ENCODE data around the gene SSR1. TPM values are rescaled to one million over a fixed set of nuclear protein-coding genes. Genes with fewer than 3 reads are reported as not detected.

SSR1 gene
- total and polyA plus RNA-seq, 2 of the 13 experiments (the other 11 are each of a cell fraction or from before 2014, with no cell fraction given) = 203 to 243 TPM

DNA sequence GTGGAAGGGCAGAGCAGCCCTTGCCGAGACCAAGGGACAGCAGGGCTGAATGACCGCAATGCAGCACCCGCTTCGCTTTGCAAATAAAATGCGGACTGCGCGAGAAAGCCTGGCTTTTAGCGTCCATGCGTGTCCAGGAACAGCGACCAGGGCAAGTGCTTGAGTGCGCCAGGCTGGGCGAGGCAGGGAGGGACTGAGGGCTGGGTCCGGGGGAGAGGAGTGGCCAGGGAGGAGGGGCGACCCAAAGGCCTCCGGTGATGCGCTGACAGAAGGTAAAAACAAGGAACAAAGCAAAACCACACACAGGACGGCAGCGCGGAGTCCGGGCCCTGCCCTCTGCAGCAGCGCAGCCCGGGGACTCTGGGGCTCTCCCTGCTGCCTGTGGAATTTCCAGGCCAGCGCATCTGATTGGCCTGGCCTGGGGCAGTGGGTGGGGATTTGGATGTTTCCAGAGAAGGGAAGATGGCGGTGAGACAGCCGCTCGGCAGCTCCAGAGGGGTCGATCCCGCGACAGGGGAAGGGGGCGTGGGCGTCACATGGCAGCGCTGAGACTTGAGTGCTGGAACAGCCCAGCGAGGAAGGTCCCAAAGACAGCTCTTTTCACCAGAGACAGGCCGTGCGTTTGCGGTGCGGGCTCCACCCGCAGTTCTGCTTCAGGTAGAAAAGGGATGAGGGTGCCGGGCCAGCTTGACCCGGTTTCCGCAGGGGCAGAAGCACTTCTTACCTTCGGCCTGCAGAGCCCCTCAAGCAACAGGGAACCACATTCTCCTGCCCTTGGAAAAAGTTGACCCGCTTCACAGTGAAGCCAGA lies 51.8 kb downstream of the SSR1 start (continued):
- peak; percentile 83 for TF ChIP-seq ZSCAN31 (CRISPR knock-in tag; IDR thresholded peaks at IDR 0.05; ENCODE audit: low read depth)
- no peak for TF ChIP-seq ZNF737 (CRISPR knock-in tag; IDR thresholded peaks at IDR 0.05; ENCODE audit: borderline replicate concordance)
- TF ChIP-seq TOE1 (CRISPR knock-in tag; IDR thresholded peaks at IDR 0.05) = peak; percentile 85
- TF ChIP-seq MATR3 (CRISPR knock-in tag; IDR thresholded peaks at IDR 0.05) = no peak
- peak; percentile 92 for TF ChIP-seq SRSF1 (optimal IDR thresholded peaks at IDR 0.05; ENCODE audit: low read depth, low read length)
- TF ChIP-seq HMG20B (CRISPR knock-in tag; conservative IDR thresholded peaks at IDR 0.05) = 0 out of 2 replicates have a peak, but pooled peaks have one; percentile 59
- no peak for TF ChIP-seq PRMT3 (CRISPR knock-in tag; IDR thresholded peaks at IDR 0.05; ENCODE audit: borderline replicate concordance, low read depth)
- peak; percentile 36 for TF ChIP-seq MED8 (CRISPR knock-in tag; IDR thresholded peaks at IDR 0.05; ENCODE audit: insufficient replicate concordance)
- peak; percentile 55; the same call in 1 of the 2 replicates for TF ChIP-seq KLF12 (CRISPR knock-in tag; IDR thresholded peaks at IDR 0.05; ENCODE audit: borderline replicate concordance)
- TF ChIP-seq ZKSCAN1 (IDR thresholded peaks at IDR 0.05; ENCODE audit: low read length) = no peak
- TF ChIP-seq ZBTB8A (CRISPR knock-in tag; IDR thresholded peaks at IDR 0.05; ENCODE audit: borderline replicate concordance, low read depth) = no peak
- TF ChIP-seq TMF1 (CRISPR knock-in tag; IDR thresholded peaks at IDR 0.05; ENCODE audit: low read depth) = peak; percentile 95
- TF ChIP-seq, protein P1, sequence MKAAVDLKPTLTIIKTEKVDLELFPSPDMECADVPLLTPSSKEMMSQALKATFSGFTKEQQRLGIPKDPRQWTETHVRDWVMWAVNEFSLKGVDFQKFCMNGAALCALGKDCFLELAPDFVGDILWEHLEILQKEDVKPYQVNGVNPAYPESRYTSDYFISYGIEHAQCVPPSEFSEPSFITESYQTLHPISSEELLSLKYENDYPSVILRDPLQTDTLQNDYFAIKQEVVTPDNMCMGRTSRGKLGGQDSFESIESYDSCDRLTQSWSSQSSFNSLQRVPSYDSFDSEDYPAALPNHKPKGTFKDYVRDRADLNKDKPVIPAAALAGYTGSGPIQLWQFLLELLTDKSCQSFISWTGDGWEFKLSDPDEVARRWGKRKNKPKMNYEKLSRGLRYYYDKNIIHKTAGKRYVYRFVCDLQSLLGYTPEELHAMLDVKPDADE (CRISPR knock-in tag; IDR thresholded peaks at IDR 0.05) = no peak
- TF ChIP-seq, protein P2, sequence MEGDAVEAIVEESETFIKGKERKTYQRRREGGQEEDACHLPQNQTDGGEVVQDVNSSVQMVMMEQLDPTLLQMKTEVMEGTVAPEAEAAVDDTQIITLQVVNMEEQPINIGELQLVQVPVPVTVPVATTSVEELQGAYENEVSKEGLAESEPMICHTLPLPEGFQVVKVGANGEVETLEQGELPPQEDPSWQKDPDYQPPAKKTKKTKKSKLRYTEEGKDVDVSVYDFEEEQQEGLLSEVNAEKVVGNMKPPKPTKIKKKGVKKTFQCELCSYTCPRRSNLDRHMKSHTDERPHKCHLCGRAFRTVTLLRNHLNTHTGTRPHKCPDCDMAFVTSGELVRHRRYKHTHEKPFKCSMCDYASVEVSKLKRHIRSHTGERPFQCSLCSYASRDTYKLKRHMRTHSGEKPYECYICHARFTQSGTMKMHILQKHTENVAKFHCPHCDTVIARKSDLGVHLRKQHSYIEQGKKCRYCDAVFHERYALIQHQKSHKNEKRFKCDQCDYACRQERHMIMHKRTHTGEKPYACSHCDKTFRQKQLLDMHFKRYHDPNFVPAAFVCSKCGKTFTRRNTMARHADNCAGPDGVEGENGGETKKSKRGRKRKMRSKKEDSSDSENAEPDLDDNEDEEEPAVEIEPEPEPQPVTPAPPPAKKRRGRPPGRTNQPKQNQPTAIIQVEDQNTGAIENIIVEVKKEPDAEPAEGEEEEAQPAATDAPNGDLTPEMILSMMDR (CRISPR knock-in tag; IDR thresholded peaks at IDR 0.05) = peak; percentile 54
- TF ChIP-seq, protein P3, sequence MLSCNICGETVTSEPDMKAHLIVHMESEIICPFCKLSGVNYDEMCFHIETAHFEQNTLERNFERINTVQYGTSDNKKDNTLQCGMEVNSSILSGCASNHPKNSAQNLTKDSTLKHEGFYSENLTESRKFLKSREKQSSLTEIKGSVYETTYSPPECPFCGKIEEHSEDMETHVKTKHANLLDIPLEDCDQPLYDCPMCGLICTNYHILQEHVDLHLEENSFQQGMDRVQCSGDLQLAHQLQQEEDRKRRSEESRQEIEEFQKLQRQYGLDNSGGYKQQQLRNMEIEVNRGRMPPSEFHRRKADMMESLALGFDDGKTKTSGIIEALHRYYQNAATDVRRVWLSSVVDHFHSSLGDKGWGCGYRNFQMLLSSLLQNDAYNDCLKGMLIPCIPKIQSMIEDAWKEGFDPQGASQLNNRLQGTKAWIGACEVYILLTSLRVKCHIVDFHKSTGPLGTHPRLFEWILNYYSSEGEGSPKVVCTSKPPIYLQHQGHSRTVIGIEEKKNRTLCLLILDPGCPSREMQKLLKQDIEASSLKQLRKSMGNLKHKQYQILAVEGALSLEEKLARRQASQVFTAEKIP (CRISPR knock-in tag; IDR thresholded peaks at IDR 0.05; ENCODE audit: borderline replicate concordance) = no peak
- peak; percentile 77 for TF ChIP-seq KDM2A (CRISPR knock-in tag; IDR thresholded peaks at IDR 0.05; ENCODE audit: borderline replicate concordance, low read depth)
- no peak for TF ChIP-seq ZFP36 (IDR thresholded peaks at IDR 0.05; ENCODE audit: borderline replicate concordance, low read depth, low read length, partially characterized antibody)
- no peak for TF ChIP-seq ZNF878 (CRISPR knock-in tag; IDR thresholded peaks at IDR 0.05)
- TF ChIP-seq SP4 (CRISPR knock-in tag; IDR thresholded peaks at IDR 0.05) = peak; percentile 87
- TF ChIP-seq, protein P4, sequence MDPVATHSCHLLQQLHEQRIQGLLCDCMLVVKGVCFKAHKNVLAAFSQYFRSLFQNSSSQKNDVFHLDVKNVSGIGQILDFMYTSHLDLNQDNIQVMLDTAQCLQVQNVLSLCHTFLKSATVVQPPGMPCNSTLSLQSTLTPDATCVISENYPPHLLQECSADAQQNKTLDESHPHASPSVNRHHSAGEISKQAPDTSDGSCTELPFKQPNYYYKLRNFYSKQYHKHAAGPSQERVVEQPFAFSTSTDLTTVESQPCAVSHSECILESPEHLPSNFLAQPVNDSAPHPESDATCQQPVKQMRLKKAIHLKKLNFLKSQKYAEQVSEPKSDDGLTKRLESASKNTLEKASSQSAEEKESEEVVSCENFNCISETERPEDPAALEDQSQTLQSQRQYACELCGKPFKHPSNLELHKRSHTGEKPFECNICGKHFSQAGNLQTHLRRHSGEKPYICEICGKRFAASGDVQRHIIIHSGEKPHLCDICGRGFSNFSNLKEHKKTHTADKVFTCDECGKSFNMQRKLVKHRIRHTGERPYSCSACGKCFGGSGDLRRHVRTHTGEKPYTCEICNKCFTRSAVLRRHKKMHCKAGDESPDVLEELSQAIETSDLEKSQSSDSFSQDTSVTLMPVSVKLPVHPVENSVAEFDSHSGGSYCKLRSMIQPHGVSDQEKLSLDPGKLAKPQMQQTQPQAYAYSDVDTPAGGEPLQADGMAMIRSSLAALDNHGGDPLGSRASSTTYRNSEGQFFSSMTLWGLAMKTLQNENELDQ (CRISPR knock-in tag; IDR thresholded peaks at IDR 0.05; ENCODE audit: borderline replicate concordance) = no peak
- no peak for TF ChIP-seq ATAD3A (CRISPR knock-in tag; IDR thresholded peaks at IDR 0.05)
- peak; percentile 81 for TF ChIP-seq PITX1 (CRISPR knock-in tag; IDR thresholded peaks at IDR 0.05)
- 0 out of 2 replicates have a peak, but pooled peaks have one; percentile 55 for TF ChIP-seq GZF1 (CRISPR knock-in tag; IDR thresholded peaks at IDR 0.05)
